ENCODE results near the gene ZDHHC8.

Gene ZDHHC8

DNA sequence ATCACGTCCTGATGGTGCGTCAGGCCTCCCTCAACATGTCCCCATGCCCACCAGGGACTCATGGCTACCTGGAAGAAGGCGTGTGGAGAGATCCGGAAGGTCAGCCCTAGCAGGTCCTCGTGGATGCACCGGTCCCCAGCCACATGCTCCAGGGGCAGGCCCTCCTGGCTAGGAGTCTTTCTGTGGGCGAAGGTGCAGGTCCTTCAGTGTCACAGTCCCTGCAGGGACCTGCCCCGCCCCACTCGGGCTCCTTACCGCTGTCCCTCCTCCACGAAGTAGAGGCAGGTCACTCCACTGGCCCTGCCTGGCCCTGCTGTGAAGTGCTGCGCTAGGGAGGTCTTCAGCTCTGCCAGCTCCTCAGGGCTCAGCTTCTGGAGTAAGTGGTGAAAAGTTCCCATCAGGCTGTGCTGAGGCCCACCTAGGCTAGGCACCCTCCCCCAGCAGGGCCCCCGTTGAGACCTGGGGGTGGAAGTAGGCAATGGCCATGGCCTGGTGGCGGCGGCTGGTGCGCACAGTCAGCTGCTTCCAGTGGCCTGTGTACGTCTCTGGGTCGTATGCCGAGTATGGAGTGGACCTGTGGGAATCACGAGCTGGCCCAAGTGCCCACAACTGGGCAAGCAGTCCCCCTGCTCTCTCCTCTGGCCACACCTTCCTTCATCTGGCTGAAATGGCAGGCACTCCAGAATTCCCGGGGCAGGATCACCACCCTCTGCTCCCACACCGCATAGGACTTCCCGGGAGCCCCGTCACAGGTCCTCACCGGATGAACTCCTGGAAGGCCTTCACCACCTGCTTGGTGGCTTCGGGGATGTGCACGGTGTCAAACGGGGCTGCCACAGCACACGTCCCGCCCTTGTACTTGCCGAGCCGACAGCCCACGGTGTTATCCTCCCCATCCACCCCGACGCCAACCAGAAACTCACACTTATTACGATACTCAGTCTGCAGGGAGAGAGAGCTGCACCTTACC lies 16.8 kb upstream of the ZDHHC8 start:
- DNase-seq: no peak

GRCh38 chr22:20115691-20116375 lies 15.8 kb upstream of the ZDHHC8 start, which contains the start of gene RANBP1:
Gene RANBP1, plus strand, starts transcription at chr22:20116104. Its CDS starts 81 bp downstream, at chr22:20116185.
- DNase-seq: no peak

GRCh38 chr22:20116376-20116950 lies 15.1 kb upstream of the ZDHHC8 start:
- no peak for DNase-seq

DNA sequence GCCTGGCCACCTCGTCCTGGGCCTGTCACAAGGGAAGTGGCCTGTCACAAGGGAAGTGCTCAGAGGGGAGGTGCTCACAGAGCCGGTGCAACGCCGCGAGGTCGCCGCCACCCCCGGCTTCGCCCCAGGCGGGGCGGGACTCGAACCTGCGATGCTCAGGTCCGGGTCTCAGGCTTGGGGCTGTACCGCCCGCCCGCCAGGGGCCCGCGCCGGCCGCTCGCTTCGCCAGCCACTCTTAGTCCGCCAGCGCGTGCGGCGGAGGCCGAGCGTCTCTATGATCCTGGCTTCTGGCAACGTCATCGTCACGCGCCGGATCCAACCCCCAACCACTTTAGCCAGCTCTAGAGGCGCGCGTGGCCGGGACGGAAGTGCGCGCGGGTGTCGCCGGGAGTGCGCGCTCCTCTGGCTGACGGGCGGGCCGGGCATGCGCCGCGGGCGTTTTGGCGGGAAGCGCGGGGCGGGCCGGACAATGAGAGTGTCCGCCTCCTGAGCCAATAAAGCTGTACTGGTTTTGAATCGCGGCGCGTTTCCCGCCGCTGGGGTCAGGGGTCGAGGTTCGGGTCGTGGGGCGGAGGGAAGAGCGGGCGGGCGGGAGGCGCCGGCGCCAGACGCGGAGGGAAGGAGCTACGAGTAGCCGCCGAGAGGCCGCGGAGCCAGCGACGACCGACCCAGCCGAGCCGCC lies 14.5 kb upstream of the ZDHHC8 start, which contains the start of gene TRMT2A:
Gene TRMT2A (minus strand): TSS at position 276 of the 682 bp plus-strand sequence. CDS start 320 bp downstream, outside the sequence.
- peak; percentile 95 to 99 for DNase-seq

DNA sequence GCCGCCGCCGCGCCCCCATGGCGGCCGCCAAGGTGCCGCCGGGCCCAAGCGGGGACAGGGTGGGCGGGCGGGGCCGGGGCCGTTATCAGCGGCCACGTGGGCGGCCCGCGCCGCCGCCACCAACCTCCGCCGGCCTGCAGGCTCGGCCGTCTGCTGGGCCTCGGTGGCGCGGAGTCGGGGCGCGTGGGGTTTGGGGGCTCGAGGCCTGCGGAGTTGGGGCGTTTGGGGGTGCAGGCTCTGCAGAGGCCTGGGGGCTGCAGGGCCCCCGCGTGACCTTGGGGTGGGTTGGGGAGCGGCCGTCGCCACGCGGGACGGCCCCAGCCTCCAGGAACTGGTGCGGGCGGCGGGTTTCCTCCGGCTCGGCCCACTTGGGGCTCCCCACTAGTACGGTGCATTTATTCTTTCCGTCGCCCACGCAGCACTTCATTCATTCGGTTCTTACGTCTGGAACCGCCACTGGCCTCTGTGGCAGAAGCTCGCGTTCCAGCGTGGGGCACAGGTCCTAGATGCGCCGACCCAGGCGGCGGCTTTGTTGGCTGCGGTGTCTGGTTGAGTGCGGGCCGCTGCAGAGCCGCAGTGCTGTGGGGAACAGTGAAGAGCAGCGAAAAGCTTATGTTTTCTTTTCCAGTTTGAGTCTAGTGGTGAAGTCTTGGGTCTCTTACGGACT lies 13.8 kb upstream of the ZDHHC8 start:
- DNase-seq: peak; percentile 66 to 74

DNA sequence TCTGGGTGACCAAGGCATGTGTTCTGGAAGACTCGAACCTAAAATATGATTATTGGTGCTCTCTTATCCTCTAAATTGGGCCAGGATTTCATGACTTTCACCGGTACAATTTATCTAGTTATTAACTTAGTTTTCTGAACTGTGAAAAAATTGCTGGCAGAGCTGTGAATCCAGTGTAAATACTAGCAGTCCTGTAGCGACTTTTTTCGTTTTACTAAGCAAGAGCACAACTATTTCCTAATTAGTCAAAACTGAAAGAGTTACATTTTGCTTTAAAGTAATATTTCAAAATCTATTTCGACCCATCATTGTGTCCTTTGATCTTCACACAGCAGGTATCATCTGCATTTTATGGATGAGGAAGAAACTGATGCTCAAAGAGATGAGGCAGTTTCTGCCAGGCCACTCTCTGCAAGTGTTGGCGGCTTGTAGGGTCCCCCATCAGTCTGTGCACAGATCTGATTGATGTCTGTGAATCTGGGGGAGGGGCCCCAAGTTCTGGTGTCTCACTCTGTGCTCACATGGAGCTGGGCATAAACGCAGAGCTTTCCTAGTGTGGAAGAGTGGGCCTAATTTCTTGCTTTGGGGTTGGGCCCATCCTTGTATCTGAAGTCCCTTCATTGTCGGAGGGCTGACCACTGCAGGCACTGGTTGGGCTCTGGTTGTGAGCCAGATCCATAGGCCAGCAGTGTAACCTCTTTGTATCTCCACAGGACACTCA lies 13.1 kb upstream of the ZDHHC8 start:
- DNase-seq: no peak

DNA sequence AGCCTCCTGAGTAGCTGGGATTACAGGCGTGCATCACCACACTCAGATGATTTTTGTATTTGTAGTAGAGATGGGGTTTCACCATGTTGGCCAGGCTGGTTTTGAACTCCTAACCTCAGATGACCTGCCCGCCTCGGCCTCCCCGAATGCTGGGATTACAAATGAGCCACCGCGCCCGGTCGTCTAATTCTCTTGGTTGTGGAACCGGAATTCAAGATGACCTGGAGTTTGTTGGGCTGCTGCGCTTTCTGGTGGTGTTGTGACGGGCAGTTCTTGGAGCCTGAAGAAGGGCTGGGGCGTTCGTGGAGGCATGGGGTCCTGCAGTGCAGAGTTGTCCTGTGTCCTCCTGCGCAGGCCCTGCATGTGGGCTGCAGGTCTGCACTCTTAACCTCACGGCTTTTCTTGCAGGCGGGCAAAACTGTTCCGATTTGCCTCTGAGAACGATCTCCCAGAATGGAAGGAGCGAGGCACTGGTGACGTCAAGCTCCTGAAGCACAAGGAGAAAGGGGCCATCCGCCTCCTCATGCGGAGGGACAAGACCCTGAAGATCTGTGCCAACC lies 9.7 kb upstream of the ZDHHC8 start:
- DNase-seq: no peak

GRCh38 chr22:20123366-20124082 lies 8.1 kb upstream of the ZDHHC8 start:
- no peak for DNase-seq

GRCh38 chr22:20124083-20124787 lies 7.4 kb upstream of the ZDHHC8 start:
- DNase-seq: no peak

- no peak for DNase-seq
Observed at GRCh38 chr22:20125201-20126174, 6.1 kb upstream of the ZDHHC8 start.

DNA sequence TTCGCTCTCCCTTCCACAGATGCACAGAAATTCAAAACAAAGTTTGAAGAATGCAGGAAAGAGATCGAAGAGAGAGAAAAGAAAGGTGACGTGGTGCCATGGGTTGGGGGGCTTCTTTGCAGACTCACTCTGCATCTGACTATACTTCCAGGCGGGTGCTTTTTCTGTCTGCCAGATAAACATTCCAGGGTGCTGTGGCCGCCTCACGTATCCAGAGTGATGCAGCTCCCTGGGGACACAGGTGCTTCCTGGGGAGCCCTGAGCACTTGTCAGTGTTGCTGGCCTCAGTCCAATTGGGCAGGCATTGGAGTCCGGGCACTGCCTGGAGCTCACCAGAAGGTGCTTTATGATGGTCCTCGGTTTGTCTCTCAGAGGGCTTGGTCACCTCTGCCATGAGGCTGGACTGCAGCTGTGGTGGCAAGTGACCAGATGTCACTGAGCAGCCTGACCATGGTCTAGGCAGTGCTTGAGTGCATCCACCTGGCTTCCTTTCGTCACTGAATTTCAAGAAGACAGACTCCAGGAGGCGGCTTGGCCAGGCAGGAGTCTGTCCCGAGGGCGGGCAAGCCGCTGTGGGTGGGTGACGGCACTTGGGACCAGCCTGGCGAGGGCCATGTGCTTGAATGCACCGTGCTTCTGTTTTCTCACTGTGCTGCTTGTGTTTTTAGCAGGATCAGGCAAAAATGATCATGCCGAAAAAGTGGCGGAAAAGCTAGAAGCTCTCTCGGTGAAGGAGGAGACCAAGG lies 5.1 kb upstream of the ZDHHC8 start:
- no peak for DNase-seq

- no peak for DNase-seq
Observed at GRCh38 chr22:20127318-20127868, 4.2 kb upstream of the ZDHHC8 start.

- no peak for DNase-seq
Observed at GRCh38 chr22:20127869-20128618, 3.6 kb upstream of the ZDHHC8 start.

DNA sequence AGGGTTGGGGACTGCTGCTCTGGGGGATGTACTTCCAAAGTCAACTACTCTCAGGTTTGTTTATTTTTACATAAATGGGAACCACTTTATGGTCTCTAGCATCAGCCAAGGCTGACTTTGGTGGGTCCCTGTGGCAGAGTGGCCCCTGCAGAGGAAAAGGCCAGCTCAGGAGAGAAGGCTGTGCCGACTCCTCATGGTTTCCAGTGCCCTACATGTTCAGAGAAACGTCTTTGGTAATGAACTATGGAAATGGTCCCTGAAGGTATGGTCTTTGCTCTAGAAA lies 3.0 kb upstream of the ZDHHC8 start:
- DNase-seq: no peak

GRCh38 chr22:20128902-20129746 lies 2.5 kb upstream of the ZDHHC8 start:
- DNase-seq: peak in 1 of 2 donors; percentile 46

- DNase-seq: no peak
Observed at GRCh38 chr22:20129747-20130014, 1.9 kb upstream of the ZDHHC8 start.
